NCI-H2107 (cell line): ENCODE measurements around the gene C12orf57.

Experiments used
- DNase-seq: peaks from one replicate; lab custom pipeline; 2025; lab: John Stamatoyannopoulos, UW

Gene C12orf57

DNA sequence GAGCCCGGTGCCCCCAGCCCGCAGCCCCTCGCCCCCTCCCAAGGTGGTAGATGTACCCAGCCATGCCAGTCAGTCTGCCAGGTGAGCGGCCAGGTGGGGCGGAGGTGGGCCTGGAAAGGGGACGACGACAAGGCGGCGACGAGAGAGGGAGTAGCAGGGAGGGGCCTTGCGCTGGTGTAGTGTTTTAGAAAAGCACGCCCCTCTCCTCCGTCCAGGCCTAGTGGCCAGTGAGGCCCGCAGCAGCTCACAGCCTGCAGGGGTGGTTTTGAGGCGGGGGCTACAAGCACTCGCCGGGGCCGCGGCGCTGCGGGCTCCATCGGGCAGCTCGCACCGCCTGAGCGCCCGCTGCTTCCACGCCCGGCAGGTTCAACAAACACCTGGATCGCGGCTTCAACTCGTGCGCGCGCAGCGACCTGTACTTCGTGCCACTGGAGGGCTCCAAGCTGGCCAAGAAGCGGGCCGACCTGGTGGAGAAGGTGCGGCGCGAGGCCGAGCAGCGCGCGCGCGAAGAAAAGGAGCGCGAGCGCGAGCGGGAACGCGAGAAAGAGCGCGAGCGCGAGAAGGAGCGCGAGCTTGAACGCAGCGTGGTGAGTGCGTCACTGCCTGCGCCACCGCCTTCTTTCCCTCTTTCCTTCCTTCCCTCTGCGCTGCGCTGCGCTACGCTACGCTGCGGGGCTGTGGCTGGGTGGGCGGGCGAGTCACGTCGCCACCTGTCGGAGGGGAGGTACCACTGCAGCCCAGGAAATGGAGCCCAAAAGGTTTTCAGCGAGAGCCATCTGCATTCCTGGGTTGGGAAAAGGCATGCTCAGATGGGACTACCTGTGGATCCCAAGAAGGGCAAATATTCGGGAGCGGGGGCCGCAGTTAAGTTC, 6.1 kb upstream of the C12orf57 start:
- DNase-seq = peak; percentile 98

DNA sequence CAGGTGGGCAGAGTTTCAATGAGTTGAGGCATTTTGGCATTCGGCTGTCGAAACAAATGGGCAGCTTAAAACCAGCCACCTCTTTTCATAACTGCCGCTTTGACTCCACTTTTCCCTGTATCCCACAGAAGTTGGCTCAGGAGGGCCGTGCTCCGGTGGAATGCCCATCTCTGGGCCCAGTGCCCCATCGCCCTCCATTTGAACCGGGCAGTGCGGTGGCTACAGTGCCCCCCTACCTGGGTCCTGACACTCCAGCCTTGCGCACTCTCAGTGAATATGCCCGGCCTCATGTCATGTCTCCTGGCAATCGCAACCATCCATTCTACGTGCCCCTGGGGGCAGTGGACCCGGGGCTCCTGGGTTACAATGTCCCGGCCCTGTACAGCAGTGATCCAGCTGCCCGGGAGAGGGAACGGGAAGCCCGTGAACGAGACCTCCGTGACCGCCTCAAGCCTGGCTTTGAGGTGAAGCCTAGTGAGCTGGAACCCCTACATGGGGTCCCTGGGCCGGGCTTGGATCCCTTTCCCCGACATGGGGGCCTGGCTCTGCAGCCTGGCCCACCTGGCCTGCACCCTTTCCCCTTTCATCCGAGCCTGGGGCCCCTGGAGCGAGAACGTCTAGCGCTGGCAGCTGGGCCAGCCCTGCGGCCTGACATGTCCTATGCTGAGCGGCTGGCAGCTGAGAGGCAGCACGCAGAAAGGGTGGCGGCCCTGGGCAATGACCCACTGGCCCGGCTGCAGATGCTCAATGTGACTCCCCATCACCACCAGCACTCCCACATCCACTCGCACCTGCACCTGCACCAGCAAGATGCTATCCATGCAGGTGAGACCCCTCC, 5.2 kb upstream of the C12orf57 start:
- DNase-seq = no peak

DNA sequence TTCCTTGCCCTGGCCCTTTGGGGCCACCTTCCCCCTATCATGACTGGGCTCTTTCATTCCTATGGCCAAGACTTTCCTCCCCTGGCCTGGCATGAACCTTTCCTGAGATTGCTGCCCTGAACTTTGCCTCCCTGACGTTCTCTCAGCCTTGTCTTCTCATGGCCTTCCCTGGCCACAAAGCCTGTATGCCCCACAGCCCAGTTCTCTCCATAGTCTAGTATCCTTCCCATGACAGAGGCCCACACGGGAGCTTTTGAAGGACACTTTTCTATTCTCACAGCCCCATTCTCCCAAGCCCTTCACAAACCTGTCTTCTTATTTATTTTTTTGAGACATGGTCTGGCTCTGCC, 4.7 kb upstream of the C12orf57 start:
- no peak for DNase-seq

DNA sequence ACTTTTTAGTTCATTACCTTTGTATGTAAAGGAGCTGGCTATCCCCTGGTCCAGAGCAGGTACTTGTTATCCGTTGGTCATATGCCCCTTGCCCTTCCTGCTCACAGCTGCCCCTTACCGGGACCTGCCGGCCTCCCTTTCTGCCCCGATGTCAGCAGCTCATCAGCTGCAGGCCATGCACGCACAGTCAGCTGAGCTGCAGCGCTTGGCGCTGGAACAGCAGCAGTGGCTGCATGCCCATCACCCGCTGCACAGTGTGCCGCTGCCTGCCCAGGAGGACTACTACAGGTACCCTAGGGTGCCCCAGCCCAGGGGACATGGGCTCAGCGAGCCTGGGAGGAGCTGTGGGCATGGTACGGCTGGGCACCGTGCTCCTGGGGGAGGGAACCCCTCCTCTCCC, 2.6 kb upstream of the C12orf57 start:
- DNase-seq = no peak

DNA sequence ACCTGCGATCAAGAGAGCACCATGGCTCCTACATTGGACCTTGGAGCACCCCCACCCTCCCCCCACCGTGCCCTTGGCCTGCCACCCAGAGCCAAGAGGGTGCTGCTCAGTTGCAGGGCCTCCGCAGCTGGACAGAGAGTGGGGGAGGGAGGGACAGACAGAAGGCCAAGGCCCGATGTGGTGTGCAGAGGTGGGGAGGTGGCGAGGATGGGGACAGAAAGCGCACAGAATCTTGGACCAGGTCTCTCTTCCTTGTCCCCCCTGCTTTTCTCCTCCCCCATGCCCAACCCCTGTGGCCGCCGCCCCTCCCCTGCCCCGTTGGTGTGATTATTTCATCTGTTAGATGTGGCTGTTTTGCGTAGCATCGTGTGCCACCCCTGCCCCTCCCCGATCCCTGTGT, 2.0 kb upstream of the C12orf57 start:
- no peak for DNase-seq

DNA sequence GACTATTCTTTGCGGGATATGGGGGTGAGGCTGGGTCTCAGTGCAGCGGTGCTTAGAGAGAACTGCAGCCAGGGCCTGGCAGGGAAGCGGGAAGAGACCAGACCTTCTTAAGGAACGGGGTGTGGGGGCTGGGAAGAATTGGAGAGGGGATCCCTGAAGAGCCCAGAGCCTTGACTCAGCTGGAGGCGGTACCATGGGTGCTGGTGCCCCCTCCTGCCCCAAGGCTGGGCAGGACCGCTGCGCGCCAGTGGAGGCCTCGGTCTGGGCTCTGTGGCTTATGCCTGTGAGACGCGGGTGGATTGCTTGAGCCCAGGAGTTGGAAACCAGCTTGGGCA, 1.5 kb upstream of the C12orf57 start:
- no peak for DNase-seq

DNA sequence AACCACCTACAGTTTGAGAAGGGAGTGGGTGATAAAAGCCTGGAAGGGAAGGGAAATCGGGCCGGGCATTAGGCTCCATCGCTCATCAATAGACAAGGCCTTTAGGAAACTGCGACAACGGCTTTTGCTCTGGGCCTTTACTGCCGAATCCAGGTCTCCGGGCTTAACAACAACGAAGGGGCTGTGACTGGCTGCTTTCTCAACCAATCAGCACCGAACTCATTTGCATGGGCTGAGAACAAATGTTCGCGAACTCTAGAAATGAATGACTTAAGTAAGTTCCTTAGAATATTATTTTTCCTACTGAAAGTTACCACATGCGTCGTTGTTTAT, 467 bp upstream of the C12orf57 start:
- DNase-seq = peak; percentile 71

DNA sequence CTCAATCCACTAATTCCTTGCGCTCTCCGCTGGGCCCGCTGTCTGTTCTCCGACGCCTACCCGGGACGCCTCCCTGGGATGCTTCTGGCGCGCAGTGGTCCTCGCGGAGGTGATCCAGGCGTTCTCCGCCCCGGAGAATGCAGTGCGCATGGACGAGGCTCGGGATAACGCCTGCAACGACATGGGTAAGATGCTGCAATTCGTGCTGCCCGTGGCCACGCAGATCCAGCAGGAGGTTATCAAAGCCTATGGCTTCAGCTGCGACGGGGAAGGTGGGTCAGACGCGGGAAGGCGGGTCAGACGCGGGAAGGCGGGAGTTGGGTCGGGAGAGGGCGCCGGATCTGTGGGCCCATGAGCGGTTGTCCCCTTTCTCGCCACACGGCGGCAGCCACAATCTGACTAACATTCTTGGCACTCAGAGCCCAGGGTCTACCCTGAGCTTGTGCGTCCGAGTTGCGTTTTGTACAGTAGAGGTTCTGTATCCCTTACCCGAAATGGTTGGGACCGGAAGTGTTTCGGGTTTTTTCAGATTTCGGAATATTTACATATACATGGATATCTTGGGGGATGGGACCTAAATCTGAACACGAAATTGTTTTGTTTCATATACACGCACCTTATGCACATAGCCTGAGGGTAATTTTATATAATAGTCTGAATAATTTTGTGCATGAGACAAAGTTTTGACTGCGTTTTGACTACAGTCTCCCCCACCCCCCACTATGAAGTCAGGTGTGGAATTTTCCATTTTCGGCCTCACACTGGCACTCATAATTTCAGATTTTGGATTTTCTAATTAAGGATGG, 762 bp downstream of the C12orf57 start:
- DNase-seq = peak; percentile 93

DNA sequence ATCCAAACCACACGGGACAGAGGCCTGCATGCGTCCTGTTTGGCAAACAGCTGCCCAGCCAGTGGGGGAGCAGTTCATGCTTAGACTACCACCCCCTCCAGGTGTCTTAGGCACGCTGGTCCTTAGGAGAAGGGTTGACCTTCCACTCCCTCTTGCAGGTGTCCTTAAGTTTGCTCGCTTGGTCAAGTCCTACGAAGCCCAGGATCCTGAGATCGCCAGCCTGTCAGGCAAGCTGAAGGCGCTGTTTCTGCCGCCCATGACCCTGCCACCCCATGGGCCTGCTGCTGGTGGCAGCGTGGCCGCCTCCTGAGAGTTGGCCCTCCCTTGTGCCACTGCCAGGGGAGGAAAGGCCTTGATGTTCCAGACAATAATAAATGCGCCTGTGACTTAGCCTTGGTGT, 1.8 kb downstream of the C12orf57 start:
- DNase-seq = no peak

DNA sequence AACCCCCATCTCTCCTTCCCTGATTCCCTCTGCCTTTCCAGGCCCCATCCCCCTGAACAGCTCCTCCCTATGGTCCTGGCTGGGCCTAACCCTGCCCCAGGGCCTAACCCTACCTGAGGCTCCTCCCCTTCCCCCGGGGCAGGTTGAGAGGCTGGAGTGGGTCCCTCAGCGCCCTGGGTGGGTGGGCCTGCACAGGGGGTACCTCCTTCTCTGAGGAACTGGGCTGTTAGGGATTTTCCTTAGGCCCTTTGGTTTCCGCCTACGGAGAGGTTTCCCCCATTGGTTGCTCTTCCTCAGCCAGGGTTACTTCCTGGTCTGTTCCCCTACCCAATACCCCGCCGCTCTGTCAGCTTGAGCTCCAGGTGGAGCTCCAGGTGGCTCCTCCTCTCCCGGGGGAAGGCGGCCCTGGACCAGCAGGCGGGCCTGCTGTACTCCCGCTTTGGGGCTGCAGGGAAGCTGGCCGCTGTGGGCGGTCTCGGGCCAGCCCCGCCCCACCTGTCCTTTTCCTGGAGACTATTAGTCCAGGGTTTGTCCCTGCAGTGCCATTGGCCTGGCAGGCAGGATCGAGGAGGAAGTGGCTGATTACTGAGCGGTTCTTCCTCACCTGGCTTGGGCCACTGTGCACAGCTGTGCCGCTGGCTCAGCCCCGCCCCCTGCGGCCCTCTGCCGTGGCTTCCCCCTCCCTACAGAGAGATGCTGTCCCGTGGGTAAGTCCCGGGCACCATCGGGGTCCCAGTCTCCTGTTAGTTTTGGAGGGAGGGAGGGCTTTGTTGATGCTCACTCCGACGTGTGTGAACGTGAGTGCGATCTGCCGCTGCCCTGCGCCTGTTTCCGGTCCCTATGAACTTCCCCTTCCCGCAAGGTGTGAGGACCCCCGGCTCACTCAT, 2.5 kb downstream of the C12orf57 start:
- DNase-seq = peak; percentile 93

DNA sequence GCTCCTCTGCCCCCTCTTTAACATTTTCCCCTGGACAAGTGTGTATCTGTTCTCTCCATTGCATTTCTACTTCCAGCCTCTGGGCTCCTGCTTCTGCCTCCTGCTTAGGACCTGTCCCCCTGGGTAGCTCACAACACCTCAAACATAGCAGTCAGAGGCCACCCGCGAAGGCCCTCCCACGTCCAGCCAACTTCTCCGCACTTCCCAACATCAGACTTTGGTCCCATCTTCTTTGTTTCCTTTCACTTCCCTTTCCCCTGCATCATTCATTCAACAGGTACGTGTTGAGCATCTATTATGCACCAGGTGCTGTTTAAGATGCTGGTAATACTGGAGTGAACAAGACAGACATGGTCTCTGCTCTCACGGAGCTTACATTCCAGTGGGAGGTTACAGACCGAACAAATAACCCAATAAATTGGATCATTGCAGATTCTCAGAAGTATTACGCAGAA, 3.1 kb downstream of the C12orf57 start:
- no peak for DNase-seq

DNA sequence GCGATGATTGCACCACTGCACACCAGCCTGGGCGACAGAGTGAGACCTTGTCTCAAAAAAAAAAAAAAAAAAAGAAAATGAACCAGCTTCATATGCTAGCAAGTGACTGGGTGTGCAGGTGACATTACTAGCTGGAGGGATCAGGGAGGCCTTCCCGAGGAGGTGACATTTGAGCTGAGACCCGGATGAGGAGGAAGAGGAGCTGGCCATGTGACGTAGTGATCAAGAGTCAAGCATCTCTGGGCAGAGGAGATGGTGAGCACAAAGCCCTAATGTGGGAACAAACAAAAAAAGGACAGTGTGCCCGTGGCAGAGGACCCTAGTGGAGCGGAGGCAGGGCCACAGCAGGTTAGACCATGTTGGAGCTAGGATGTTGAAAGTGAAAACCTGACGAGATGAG, 3.8 kb downstream of the C12orf57 start:
- no peak for DNase-seq

DNA sequence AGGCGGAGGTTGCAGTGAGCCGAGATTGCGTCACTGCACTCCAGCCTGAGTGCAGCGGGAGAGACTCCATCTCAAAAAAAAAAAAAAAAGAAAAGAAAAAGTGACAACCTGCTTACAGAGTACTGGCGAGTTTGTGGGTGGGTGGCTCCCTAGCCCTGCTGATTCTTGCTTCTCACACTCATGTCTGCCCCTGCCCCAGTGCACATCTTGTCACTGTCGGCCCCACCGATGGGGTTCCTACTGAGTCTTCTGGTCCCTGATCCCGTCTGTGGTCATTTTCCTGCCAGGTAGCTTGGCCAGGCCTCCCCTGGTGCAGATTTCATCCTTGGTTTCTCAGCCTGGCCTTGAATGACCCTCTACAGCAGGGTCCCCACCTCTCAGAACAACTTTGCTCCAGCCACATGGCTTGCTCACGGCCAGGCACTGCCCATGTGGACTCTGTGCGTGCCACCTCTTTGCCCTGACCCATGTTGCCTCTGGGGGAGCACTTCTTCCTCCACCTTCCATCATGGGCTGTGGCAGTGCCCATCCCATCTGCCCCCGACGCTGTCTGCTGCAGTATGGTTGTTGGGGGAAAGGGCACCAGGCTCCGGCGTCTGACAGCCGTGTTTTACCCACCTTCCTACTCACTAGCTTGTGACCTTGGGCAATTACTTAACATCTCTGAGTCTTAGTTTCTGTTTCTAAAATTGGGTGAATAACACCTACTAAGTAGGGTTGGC, 5.2 kb downstream of the C12orf57 start:
- no peak for DNase-seq

DNA sequence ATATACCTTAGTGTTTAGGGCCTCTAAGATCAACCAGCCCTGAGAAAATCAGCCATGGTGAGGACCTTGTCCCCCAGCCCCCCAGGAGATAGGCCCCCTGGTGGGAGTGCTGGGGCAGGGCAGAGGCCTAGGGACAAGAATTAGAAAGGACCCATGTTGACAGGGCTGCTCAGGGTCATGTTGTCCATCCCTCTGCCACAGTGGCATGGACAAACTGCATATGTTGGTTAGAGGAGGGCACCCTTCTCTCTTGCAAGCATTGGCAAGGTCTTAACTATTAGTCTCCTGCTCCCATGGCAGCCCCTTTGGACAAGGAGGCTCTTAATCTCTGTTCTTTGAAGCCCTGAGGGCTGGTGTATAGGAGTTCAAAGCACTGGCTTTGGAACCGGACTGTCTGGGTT, 6.6 kb downstream of the C12orf57 start:
- DNase-seq = no peak

DNA sequence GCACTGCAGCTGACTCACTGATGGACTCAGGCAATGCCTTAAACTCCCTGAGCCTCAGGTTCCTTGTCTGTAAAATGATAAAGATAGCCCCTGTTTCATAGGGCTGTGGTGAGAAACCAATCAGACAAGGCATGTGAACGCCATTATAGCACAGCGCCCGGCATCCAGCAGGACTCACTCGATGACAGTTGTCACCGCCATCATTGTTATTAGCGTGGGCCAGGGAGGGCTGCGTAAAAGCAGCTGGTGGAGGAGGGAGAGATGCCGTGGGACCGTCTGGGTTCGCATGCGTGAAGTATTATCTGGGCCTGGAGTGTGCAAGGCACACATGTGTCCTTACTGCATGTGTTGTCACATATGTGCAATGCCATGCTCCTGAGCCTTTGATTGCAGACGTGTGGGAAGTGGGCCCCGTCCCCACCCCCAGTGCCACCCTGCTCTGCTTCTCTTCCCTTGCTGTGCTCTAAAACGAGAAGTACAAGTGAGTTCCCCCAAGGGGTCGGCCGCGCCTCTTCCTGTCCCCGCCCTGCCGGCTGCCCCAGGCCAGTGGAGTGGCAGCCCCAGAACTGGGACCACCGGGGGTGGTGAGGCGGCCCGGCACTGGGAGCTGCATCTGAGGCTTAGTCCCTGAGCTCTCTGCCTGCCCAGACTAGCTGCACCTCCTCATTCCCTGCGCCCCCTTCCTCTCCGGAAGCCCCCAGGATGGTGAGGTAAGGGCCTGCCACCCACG, 7.2 kb downstream of the C12orf57 start, which contains the start of gene PTPN6:
TSS of gene PTPN6 (plus strand) at position 546 of the 730 bp plus-strand sequence. CDS start at position 703, 157 bp downstream.
- DNase-seq = no peak

DNA sequence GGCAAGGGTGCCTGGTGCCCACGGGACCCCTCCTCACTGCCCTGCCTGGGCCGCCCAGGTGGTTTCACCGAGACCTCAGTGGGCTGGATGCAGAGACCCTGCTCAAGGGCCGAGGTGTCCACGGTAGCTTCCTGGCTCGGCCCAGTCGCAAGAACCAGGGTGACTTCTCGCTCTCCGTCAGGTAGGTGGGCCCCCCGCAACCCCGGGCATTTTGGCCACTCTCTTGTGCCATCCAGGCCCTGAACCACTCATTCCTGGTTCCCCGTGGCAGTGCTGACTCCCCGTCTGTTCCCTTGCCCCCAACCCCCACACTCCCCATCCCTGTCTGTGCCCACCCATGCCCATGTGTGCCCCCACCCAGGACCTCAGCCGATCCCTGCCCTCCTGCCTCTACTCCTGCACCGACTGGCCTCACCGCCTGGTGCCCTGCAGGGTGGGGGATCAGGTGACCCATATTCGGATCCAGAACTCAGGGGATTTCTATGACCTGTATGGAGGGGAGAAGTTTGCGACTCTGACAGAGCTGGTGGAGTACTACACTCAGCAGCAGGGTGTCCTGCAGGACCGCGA, 7.8 kb downstream of the C12orf57 start:
- DNase-seq = no peak

DNA sequence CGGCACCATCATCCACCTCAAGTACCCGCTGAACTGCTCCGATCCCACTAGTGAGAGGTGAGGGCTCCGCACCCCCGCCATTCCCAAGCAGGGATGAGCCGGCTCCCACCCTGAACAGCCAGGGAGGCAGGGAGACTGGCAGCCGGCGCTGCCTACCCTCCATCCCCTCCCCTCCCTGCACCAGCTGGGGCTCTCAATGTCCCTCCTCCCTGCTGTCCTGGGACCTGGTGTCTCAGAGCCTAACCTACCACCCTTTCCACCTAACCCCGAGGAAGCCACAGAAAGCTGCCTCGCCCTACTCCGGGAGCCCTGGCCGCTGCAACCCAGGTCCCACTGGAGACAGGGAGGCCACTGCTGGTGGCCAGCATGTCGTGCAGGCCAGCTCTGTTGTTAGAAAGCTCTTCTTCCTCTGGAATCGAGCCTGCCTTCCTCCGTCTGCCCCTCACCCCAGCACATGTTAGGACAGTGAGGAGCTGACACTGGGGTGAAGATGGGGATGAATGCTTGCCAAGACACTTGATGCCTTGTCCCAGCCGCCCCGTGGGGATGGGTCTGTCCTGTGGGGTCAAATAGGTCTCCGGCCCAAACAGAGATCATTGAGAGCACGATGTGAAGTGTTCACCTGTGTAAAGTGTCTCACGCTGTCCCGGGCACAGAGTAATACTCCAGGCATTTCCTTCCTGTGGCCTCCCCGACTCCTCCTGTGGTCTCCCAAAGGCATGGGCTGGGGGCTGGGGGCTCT, 8.5 kb downstream of the C12orf57 start:
- DNase-seq = no peak

DNA sequence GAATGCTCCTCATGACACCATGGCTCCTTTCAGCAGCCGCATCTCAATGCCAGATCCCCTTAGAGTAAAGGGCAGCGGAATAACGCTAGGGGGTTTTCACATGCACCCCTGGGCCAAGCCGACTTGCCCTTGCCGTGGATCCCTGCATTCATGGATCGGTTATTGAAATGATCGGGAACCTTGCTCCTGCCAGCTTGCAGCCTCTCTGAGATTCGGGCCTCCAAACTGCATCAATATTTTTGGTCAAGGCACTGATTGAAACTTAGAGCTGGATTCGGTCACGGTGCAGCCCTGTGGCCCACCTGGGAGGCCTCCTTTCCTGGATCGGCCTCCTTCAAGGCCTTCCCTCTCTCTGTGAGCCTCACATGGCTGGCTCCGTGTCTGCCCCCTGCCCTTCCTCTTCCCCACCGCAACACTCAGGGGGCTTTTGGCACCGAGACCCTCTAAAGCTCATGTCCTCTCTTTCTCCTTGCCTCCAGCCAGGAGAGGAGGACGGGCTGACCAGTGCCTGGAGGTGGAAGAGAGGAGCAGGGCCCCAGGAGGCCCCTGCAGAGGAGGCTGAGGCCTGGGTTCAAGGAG, 9.1 kb downstream of the C12orf57 start:
- no peak for DNase-seq
